WERI-Rb-1 (cell line): ENCODE data around the gene POGLUT2.

ENCODE experiments used
- DNase-seq: peaks from one replicate; pipeline ENCODE4 v3.0.0-alpha.2; 2020
- H3K27ac ChIP-seq: fragments of 250-450 bp; sonication (Bioruptor Pico); 2 replicates; pipeline ENCODE4 v1.5.1; 2020; ENCODE audit warnings: mild to moderate bottlenecking, moderate library complexity
- H3K27me3 ChIP-seq: fragments of 250-450 bp; sonication (Bioruptor Pico); 2 replicates; pipeline ENCODE4 v1.5.1; 2021; ENCODE audit warnings: mild to moderate bottlenecking, low read depth, moderate library complexity; ENCODE audit not compliant: insufficient read depth, severe bottlenecking
- H3K36me3 ChIP-seq: fragments of 250-450 bp; sonication (Bioruptor Pico); 2 replicates; pipeline ENCODE4 v1.5.1; 2020; ENCODE audit warnings: mild to moderate bottlenecking, moderate library complexity
- H3K4me3 ChIP-seq: 2 replicates; pipeline ENCODE4 v1.5.1; 2011; ENCODE audit warnings: low read depth, mild to moderate bottlenecking, control low read depth, low read length
- H3K9me3 ChIP-seq: fragments of 250-450 bp; sonication (Bioruptor Pico); 2 replicates; pipeline ENCODE4 v1.5.1; 2021; ENCODE audit warnings: mild to moderate bottlenecking, moderate library complexity; ENCODE audit not compliant: severe bottlenecking
- CTCF ChIP-seq: IDR thresholded peaks from 2 replicates; pipeline ENCODE4 v1.5.1; 2011; ENCODE audit warnings: low read depth, mild to moderate bottlenecking, control low read depth, inconsistent platforms, low read length

POGLUT2 gene

GRCh38 chr13:102814793-102815192, 16.0 kb upstream of the POGLUT2 start:
- H3K36me3 ChIP-seq, result peaks cover 55% of the 10 kb centered on the region
- no peak for TF ChIP-seq CTCF

GRCh38 chr13:102814025-102814607, 15.3 kb upstream of the POGLUT2 start:
- Histone ChIP-seq H3K27ac (no peak overlapping the region), H3K36me3 (peaks cover 52% of the 10 kb centered on the region), H3K4me3 (no peak overlapping the region), H3K9me3 (no peaks in the 10 kb centered on the region), H3K27me3 (no peaks in the 10 kb centered on the region)
- TF ChIP-seq CTCF, result no peak
- DNase-seq, result no peak

More at GRCh38 chr13:102814793-102815192, 16.0 kb upstream of the POGLUT2 start:
- Histone ChIP-seq H3K27me3 (no peaks in the 10 kb centered on the region), H3K27ac (no peak overlapping the region), H3K4me3 (no peak overlapping the region), H3K9me3 (no peaks in the 10 kb centered on the region)
- DNase-seq, result no peak

- H3K27me3 ChIP-seq, result no peaks in the 10 kb centered on the region
- no peaks in the 10 kb centered on the region for H3K9me3 ChIP-seq
- H3K4me3 ChIP-seq, result no peak overlapping the region
- H3K36me3 ChIP-seq, result peaks cover 53% of the 10 kb centered on the region
- H3K27ac ChIP-seq, result no peak overlapping the region
- no peak for DNase-seq
- TF ChIP-seq CTCF, result no peak
These were observed 14.0 kb upstream of the POGLUT2 start for GRCh38 chr13:102812611-102813287.

GRCh38 chr13:102807699-102808098, 8.9 kb upstream of the POGLUT2 start:
- Histone ChIP-seq H3K9me3 (no peaks in the 10 kb centered on the region), H3K36me3 (peaks cover 69% of the 10 kb centered on the region), H3K4me3 (no peak overlapping the region)

GRCh38 chr13:102805680-102806079, 6.9 kb upstream of the POGLUT2 start:
- Histone ChIP-seq H3K27me3 (no peaks in the 10 kb centered on the region), H3K9me3 (no peaks in the 10 kb centered on the region), H3K36me3 (peaks cover 58% of the 10 kb centered on the region), H3K27ac (no peak overlapping the region), H3K4me3 (no peak overlapping the region)
- no peak for TF ChIP-seq CTCF
- no peak for DNase-seq

More at GRCh38 chr13:102807699-102808098, 8.9 kb upstream of the POGLUT2 start:
- Histone ChIP-seq H3K27me3 (no peaks in the 10 kb centered on the region), H3K27ac (no peak overlapping the region)
- TF ChIP-seq CTCF, result no peak
- DNase-seq, result no peak
